ENCODE data around the gene ARSA. TPM values are rescaled to one million over a fixed set of nuclear protein-coding genes. Genes with fewer than 3 reads are reported as not detected.

ARSA gene
- polyA plus RNA-seq, 1 of the 3 experiments (the other 2 are of a cell fraction): 34.2 TPM

- ChIA-PET CTCF (interaction anchor here (1.1 to 2.9 kb wide), 5 partner anchors 11 to 270 kb away, joined by 3 to 9 read pairs (median 3); partner anchors contain the start of gene SCO2), POLR2A (interaction anchor here (0.5 to 1.5 kb wide), 4 partner anchors 9 to 87 kb away, joined by 3 to 6 read pairs (median 3); partner anchors contain the start of gene SCO2)
- peak; percentile 89 for DNase-seq
- Histone ChIP-seq H4K20me1 (ENCODE audit: insufficient read depth) (no peaks in the 10 kb centered on the region), H3K9ac (no peak overlapping the region), H3K4me2 (no peak overlapping the region), H3K79me2 (ENCODE audit: insufficient read depth) (no peaks in the 10 kb centered on the region), H3K27ac (ENCODE audit: low read depth in 2 of 2, low read length in 1 of 2) (no peak overlapping the region), H3K9me2 (no peaks in the 10 kb centered on the region), H3K36me3 (replicated peaks in 1 of 2; ENCODE audit: control insufficient read depth in 1 of 2, insufficient read depth in 2 of 2, low read length in 1 of 2) (no peaks in the 10 kb centered on the region), H3K4me1 (ENCODE audit: control insufficient read depth in 1 of 2, insufficient read depth in 2 of 2, low read depth in 1 of 2, low read length in 1 of 2) (no peaks in the 10 kb centered on the region; a peak in 1 of 4 replicates), H3F3A (replicated peaks; ENCODE audit: insufficient read depth) (no peaks in the 10 kb centered on the region), H3K27me3 (ENCODE audit: insufficient read depth) (no peaks in the 10 kb centered on the region), H3K4me3 (ENCODE audit: low read depth in 2 of 2, low read length in 1 of 2) (no peak overlapping the region), H3K9me3 (no peaks in the 10 kb centered on the region), H2AFZ (ENCODE audit: low read depth) (no peak overlapping the region)
- TF ChIP-seq GATA2 (CRISPR knock-in tag; IDR thresholded peaks at IDR 0.05): no peak
- no peak for TF ChIP-seq SMC3 (IDR thresholded peaks at IDR 0.05; ENCODE audit: low read depth, low read length)
- no peak for TF ChIP-seq NFIC (IDR thresholded peaks at IDR 0.05; ENCODE audit: borderline replicate concordance)
- TF ChIP-seq MEF2A (IDR thresholded peaks at IDR 0.05; ENCODE audit: borderline replicate concordance, low read depth): no peak
- no peak for TF ChIP-seq POLR2AphosphoS5 (IDR thresholded peaks at IDR 0.05; ENCODE audit: low read depth, low read length)
- TF ChIP-seq SIN3A (IDR thresholded peaks at IDR 0.05; ENCODE audit: borderline replicate concordance, low read depth, low read length): no peak
- no peak for TF ChIP-seq JUND (IDR thresholded peaks at IDR 0.05)
- TF ChIP-seq REST (IDR thresholded peaks at IDR 0.05; ENCODE audit: low read depth, low read length): no peak
- no peak for TF ChIP-seq CTCF (IDR thresholded peaks at IDR 0.05)
- TF ChIP-seq ZBTB33 (IDR thresholded peaks at IDR 0.05; ENCODE audit: borderline replicate concordance, low read depth): no peak
- TF ChIP-seq EZH2phosphoT487 (IDR thresholded peaks at IDR 0.05; ENCODE audit: borderline replicate concordance, low read depth): no peak
- no peak for TF ChIP-seq MAX (IDR thresholded peaks at IDR 0.05; ENCODE audit: low read depth)
- TF ChIP-seq TCF12 (IDR thresholded peaks at IDR 0.05): no peak
- no peak for TF ChIP-seq YY1 (IDR thresholded peaks at IDR 0.05; ENCODE audit: low read depth)
- no peak for TF ChIP-seq FOXM1 (IDR thresholded peaks at IDR 0.05; ENCODE audit: low read depth)
- no peak for TF ChIP-seq RAD21 (IDR thresholded peaks at IDR 0.05; ENCODE audit: low read length)
- no peak for TF ChIP-seq ELF1 (IDR thresholded peaks at IDR 0.05)
- TF ChIP-seq RXRA (IDR thresholded peaks at IDR 0.05; ENCODE audit: borderline replicate concordance, low read depth): no peak
- no peak for TF ChIP-seq USF2 (IDR thresholded peaks at IDR 0.05; ENCODE audit: borderline replicate concordance, low read depth, low read length)
- WGBS (ENCODE audit: low lambda C conversion rate): 57% methylated on average over 25 of the region's 31 CpGs
Measured at GRCh38 chr22:50612528-50613221, 15.3 kb downstream of the ARSA start.
